ENCODE results near the gene TMEM229B. TPM values are rescaled to one million over a fixed set of nuclear protein-coding genes. Genes with fewer than 3 reads are reported as not detected.
"Not testable (repeated sequence)": the region's sequence is repeated elsewhere in the genome, so short reads cannot be mapped to it uniquely, and the experiment has no call there.

TMEM229B gene
- total and polyA plus RNA-seq, 9 donors, result 0.23 to 0.62 (median 0.41) TPM

GRCh38 chr14:67461341-67461985 lies 27.1 kb downstream of the TMEM229B start:
- no peak for DNase-seq
- Histone ChIP-seq H3K4me3 (ENCODE audit: low read length) (no peak overlapping the region), H3K9me3 (replicated peaks; ENCODE audit: control insufficient read depth, low read depth, low read length) (no peaks in the 10 kb centered on the region), H3K27me3 (ENCODE audit: control insufficient read depth, insufficient read depth, low read length) (peaks cover 2% of the 10 kb centered on the region), H3K4me1 (ENCODE audit: control insufficient read depth, insufficient read depth, low read length) (peaks cover 4% of the 10 kb centered on the region), H3K36me3 (ENCODE audit: control insufficient read depth, insufficient read depth, low read length) (no peaks in the 10 kb centered on the region), H3K27ac (ENCODE audit: low read length) (no peak overlapping the region)
- 89% methylated on average over 2 of the region's 3 CpGs for WGBS (ENCODE audit: insufficient coverage)

DNA sequence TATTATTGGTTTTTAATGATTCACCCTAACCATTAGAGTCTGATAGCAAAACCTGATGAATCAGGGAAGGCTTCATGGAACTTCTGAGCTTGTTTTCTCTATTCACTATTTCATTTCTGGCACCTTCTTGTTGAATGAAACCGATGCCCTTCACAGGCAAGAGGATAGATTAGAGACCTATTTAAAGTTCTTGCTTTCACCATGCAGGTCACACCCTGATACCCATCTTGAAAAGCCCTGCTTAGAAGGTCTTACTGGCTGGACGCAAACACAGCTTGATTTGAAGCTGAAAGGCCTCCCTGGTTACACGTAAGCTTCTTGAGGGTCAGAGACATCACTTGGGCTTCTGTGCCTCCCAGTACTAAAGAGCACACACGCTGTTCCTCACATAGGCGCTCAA lies 29.2 kb downstream of the TMEM229B start:
- WGBS (ENCODE audit: insufficient coverage), result 89% methylated on average over 3 of the region's 5 CpGs
- Histone ChIP-seq H3K27ac (ENCODE audit: low read length) (no peak overlapping the region), H3K4me1 (ENCODE audit: control insufficient read depth, insufficient read depth, low read length) (peaks cover 4% of the 10 kb centered on the region), H3K36me3 (ENCODE audit: control insufficient read depth, insufficient read depth, low read length) (no peaks in the 10 kb centered on the region), H3K27me3 (ENCODE audit: control insufficient read depth, insufficient read depth, low read length) (peaks cover 2% of the 10 kb centered on the region), H3K4me3 (ENCODE audit: low read length) (no peak overlapping the region), H3K9me3 (replicated peaks; ENCODE audit: control insufficient read depth, low read depth, low read length) (no peaks in the 10 kb centered on the region)
- no peak for DNase-seq

- H3K4me3 ChIP-seq (ENCODE audit: low read length), result no peak overlapping the region
These were observed 30.7 kb downstream of the TMEM229B start for GRCh38 chr14:67457782-67458181.

DNA sequence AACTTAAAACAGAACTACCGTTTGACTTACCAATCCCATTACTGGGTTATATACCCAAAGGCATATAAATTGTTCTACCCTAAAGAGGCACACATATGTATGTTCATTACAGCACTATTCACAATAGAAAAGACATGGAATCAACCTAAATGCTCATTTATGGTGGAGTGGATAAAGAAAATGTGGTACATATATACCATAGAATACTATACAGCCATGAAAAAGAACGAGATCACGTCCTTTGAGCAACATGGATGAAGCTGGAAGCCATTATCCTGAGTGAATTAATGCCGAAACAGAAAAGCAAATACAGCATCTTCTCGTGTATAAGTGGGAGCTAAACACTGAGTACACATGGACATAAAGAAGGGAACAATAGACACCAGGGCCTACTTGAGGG lies 31.8 kb downstream of the TMEM229B start:
- Histone ChIP-seq H3K27ac (ENCODE audit: low read length) (no peak overlapping the region), H3K4me1 (ENCODE audit: control insufficient read depth, insufficient read depth, low read length) (peaks cover 4% of the 10 kb centered on the region), H3K27me3 (ENCODE audit: control insufficient read depth, insufficient read depth, low read length) (no peaks in the 10 kb centered on the region), H3K36me3 (ENCODE audit: control insufficient read depth, insufficient read depth, low read length) (no peaks in the 10 kb centered on the region), H3K4me3 (ENCODE audit: low read length) (no peak overlapping the region), H3K9me3 (replicated peaks; ENCODE audit: control insufficient read depth, low read depth, low read length) (no peaks in the 10 kb centered on the region)
- DNase-seq, result no peak
- 89% methylated on average over 3 of the region's 5 CpGs for WGBS (ENCODE audit: insufficient coverage)

More at GRCh38 chr14:67457782-67458181, 30.7 kb downstream of the TMEM229B start:
- 6% methylated on average over 6 of the region's 6 CpGs for WGBS (ENCODE audit: insufficient coverage)
- Histone ChIP-seq H3K27me3 (ENCODE audit: control insufficient read depth, insufficient read depth, low read length) (no peaks in the 10 kb centered on the region), H3K9me3 (replicated peaks; ENCODE audit: control insufficient read depth, low read depth, low read length) (no peaks in the 10 kb centered on the region), H3K27ac (ENCODE audit: low read length) (no peak overlapping the region), H3K36me3 (ENCODE audit: control insufficient read depth, insufficient read depth, low read length) (no peaks in the 10 kb centered on the region), H3K4me1 (ENCODE audit: control insufficient read depth, insufficient read depth, low read length) (peaks cover 4% of the 10 kb centered on the region)
- peak; percentile 45 for DNase-seq

DNA sequence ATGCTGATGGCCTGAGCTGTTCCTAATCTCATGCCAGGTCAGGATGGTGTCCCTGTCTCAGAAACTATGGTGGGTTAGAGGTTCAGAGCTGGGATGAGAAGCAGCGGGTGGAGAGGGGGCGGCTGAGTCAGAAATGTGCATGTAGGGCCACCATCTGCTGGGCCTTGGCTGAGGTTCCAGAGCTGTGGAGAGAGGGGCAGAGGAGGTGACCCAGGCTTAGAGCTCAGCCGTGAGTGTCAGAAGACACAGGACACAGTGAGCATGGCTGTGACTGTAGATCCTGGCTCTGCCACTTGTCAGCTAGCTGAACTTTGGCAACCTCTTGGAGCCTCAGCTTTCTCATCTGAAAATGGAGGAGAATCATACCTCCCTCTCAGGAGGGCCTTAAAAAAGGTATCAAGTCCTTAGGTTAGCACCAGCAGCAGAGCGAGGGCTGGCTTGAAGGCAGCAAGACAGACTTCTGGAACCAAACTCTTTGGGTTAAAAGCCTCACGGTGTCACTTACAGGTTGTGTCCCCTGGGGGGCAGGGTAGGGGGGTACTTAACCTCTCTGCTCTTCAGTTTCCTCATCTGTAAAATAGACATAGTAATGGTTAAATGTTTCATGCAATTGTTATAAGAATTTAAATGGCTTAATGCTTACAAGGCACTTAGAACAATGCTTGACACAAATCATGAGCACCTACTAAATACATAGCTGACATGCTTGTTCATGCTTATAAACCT lies 34.8 kb downstream of the TMEM229B start:
- Histone ChIP-seq H3K4me3 (ENCODE audit: low read length) (no peak overlapping the region), H3K27me3 (ENCODE audit: control insufficient read depth, insufficient read depth, low read length) (no peaks in the 10 kb centered on the region), H3K4me1 (ENCODE audit: control insufficient read depth, insufficient read depth, low read length) (peaks cover 4% of the 10 kb centered on the region), H3K36me3 (ENCODE audit: control insufficient read depth, insufficient read depth, low read length) (no peaks in the 10 kb centered on the region), H3K9me3 (replicated peaks; ENCODE audit: control insufficient read depth, low read depth, low read length) (no peaks in the 10 kb centered on the region), H3K27ac (ENCODE audit: low read length) (no peak overlapping the region)
- 76% methylated on average over 3 of the region's 5 CpGs for WGBS (ENCODE audit: insufficient coverage)
- DNase-seq, result no peak

- no CpG with 5 or more reads among the region's 6 CpGs for WGBS (ENCODE audit: insufficient coverage)
- not testable (repeated sequence) for H3K36me3 ChIP-seq (ENCODE audit: control insufficient read depth, insufficient read depth, low read length); H3K27ac ChIP-seq (ENCODE audit: low read length); DNase-seq; H3K4me1 ChIP-seq (ENCODE audit: control insufficient read depth, insufficient read depth, low read length); H3K27me3 ChIP-seq (ENCODE audit: control insufficient read depth, insufficient read depth, low read length); H3K4me3 ChIP-seq (ENCODE audit: low read length); H3K9me3 ChIP-seq (replicated peaks; ENCODE audit: control insufficient read depth, low read depth, low read length)
These were observed 36.9 kb downstream of the TMEM229B start for GRCh38 chr14:67451667-67452066.

- 81% methylated on average over 2 of the region's 2 CpGs for WGBS (ENCODE audit: insufficient coverage)
- Histone ChIP-seq H3K4me1 (ENCODE audit: control insufficient read depth, insufficient read depth, low read length) (no peaks in the 10 kb centered on the region), H3K9me3 (replicated peaks; ENCODE audit: control insufficient read depth, low read depth, low read length) (no peaks in the 10 kb centered on the region), H3K27me3 (ENCODE audit: control insufficient read depth, insufficient read depth, low read length) (peaks cover 4% of the 10 kb centered on the region), H3K4me3 (ENCODE audit: low read length) (no peak overlapping the region), H3K27ac (ENCODE audit: low read length) (no peak overlapping the region), H3K36me3 (ENCODE audit: control insufficient read depth, insufficient read depth, low read length) (no peaks in the 10 kb centered on the region)
- DNase-seq, result no peak
These were observed 39.4 kb downstream of the TMEM229B start for GRCh38 chr14:67449096-67449495.

DNA sequence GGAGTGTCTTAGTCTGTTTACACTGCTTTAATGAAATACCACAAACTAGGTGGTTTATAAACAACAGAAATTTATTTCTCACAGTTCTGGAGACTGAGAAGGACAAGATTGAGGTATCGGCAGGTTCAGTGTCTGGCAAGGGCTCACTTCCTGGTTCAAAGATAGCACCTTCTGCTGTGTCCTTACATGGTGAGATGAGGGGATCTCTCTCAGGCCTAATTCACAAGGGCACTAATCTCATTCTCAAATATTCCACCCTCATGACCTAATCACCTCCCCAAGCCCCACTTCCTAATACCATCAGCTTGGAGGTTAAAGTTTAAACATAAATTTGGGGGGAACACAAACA lies 41.5 kb downstream of the TMEM229B start:
- Histone ChIP-seq H3K4me3 (ENCODE audit: low read length) (no peak overlapping the region), H3K4me1 (ENCODE audit: control insufficient read depth, insufficient read depth, low read length) (no peaks in the 10 kb centered on the region), H3K9me3 (replicated peaks; ENCODE audit: control insufficient read depth, low read depth, low read length) (no peaks in the 10 kb centered on the region), H3K27me3 (ENCODE audit: control insufficient read depth, insufficient read depth, low read length) (peaks cover 4% of the 10 kb centered on the region), H3K27ac (ENCODE audit: low read length) (no peak overlapping the region), H3K36me3 (ENCODE audit: control insufficient read depth, insufficient read depth, low read length) (no peaks in the 10 kb centered on the region)
- WGBS (ENCODE audit: insufficient coverage), result no CpG with 5 or more reads among the region's 1 CpG
- DNase-seq, result no peak

- 56% methylated on average over 4 of the region's 8 CpGs for WGBS (ENCODE audit: insufficient coverage)
- H3K4me3 ChIP-seq (ENCODE audit: low read length), result no peak overlapping the region
- peak; percentile 19 for DNase-seq
- no peaks in the 10 kb centered on the region for H3K4me1 ChIP-seq (ENCODE audit: control insufficient read depth, insufficient read depth, low read length)
- peaks cover 4% of the 10 kb centered on the region for H3K27me3 ChIP-seq (ENCODE audit: control insufficient read depth, insufficient read depth, low read length)
- H3K36me3 ChIP-seq (ENCODE audit: control insufficient read depth, insufficient read depth, low read length), result no peaks in the 10 kb centered on the region
- no peak overlapping the region for H3K27ac ChIP-seq (ENCODE audit: low read length)
- H3K9me3 ChIP-seq (replicated peaks; ENCODE audit: control insufficient read depth, low read depth, low read length), result no peaks in the 10 kb centered on the region
These were observed 42.0 kb downstream of the TMEM229B start for GRCh38 chr14:67446371-67447032.

DNA sequence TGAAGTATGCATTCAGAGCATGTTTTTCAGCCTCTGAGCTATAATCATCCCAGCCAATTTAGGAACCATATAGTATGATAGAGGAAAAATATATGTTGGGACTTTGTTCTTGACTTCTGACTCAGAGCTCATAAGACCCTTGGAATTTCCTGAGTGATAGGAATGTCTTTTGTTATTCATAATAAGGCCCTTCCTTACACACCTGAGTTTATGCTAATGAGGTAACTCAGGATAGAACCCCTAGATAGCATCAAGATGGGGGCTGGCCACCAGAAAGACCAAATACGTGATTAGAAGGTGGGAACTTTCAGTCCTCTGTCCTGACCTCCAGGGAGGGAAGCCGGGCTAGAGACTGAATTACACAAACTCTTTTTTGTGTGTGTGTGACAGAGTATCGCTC lies 44.1 kb downstream of the TMEM229B start:
- H3K4me1 ChIP-seq (ENCODE audit: control insufficient read depth, insufficient read depth, low read length), result no peaks in the 10 kb centered on the region
- H3K27me3 ChIP-seq (ENCODE audit: control insufficient read depth, insufficient read depth, low read length), result peaks cover 4% of the 10 kb centered on the region
- no peaks in the 10 kb centered on the region for H3K36me3 ChIP-seq (ENCODE audit: control insufficient read depth, insufficient read depth, low read length)
- H3K4me3 ChIP-seq (ENCODE audit: low read length), result no peak overlapping the region
- H3K27ac ChIP-seq (ENCODE audit: low read length), result no peak overlapping the region
- DNase-seq, result no peak
- 71% methylated on average over 2 of the region's 3 CpGs for WGBS (ENCODE audit: insufficient coverage)
- H3K9me3 ChIP-seq (replicated peaks; ENCODE audit: control insufficient read depth, low read depth, low read length), result no peaks in the 10 kb centered on the region

Measured in muscle of leg (tissue), 11 donors.